ENCODE results near the gene G2E3. TPM values are rescaled to one million over a fixed set of nuclear protein-coding genes. Genes with fewer than 3 reads are reported as not detected.

The G2E3 gene
- total RNA-seq, 1 donor from 2014 or later: 7.6 TPM

GRCh38 chr14:30620178-30620577, 61.2 kb downstream of the G2E3 start:
- Histone ChIP-seq H3K27ac (replicated peaks) (no peak overlapping the region), H3K9me3 (replicated peaks) (no peaks in the 10 kb centered on the region), H3K4me3 (no peak overlapping the region), H3K27me3 (ENCODE audit: low read depth) (no peaks in the 10 kb centered on the region), H3K4me1 (peaks cover 43% of the 10 kb centered on the region), H3K36me3 (peaks cover 8% of the 10 kb centered on the region)
- intact Hi-C loops (cut with micrococcal nuclease): no loop called here
- TF ChIP-seq CTCF (IDR thresholded peaks at IDR 0.05; ENCODE audit: borderline replicate concordance): no peak
- no peak for DNase-seq

- peaks cover 55% of the 10 kb centered on the region for H3K4me1 ChIP-seq
- no peak for TF ChIP-seq CTCF (IDR thresholded peaks at IDR 0.05; ENCODE audit: borderline replicate concordance)
- H3K27ac ChIP-seq (replicated peaks): peak overlapping the region; percentile 88
- H3K36me3 ChIP-seq: peaks cover 1% of the 10 kb centered on the region
- DNase-seq: no peak
- no peaks in the 10 kb centered on the region for H3K9me3 ChIP-seq (replicated peaks)
- intact Hi-C loops (cut with micrococcal nuclease): no loop called here
- no peaks in the 10 kb centered on the region for H3K27me3 ChIP-seq (ENCODE audit: low read depth)
- peak overlapping the region; percentile 85 for H3K4me3 ChIP-seq
Measured at GRCh38 chr14:30621354-30621939, 62.5 kb downstream of the G2E3 start.

GRCh38 chr14:30621940-30622830, 63.2 kb downstream of the G2E3 start, which contains the start of gene SCFD1:
Gene SCFD1, plus strand, starts transcription at chr14:30622319. Its CDS starts 20 bp downstream, at chr14:30622339.
- H3K4me1 ChIP-seq: peaks cover 59% of the 10 kb centered on the region
- DNase-seq: peak; percentile 95
- no peaks in the 10 kb centered on the region for H3K9me3 ChIP-seq (replicated peaks)
- H3K4me3 ChIP-seq: peak within 1 kb of the TSS; percentile 85
- no peaks in the 10 kb centered on the region for H3K27me3 ChIP-seq (ENCODE audit: low read depth)
- intact Hi-C loops (cut with micrococcal nuclease): no loop called here
- H3K36me3 ChIP-seq: no peaks in the 10 kb centered on the region
- no peak for TF ChIP-seq CTCF (IDR thresholded peaks at IDR 0.05; ENCODE audit: borderline replicate concordance)
- peak within 1 kb of the TSS; percentile 88 for H3K27ac ChIP-seq (replicated peaks)

GRCh38 chr14:30623412-30624131, 64.6 kb downstream of the G2E3 start:
- Histone ChIP-seq H3K9me3 (replicated peaks) (no peaks in the 10 kb centered on the region), H3K4me1 (peaks cover 59% of the 10 kb centered on the region), H3K4me3 (peak overlapping the region; percentile 85), H3K27ac (replicated peaks) (no peak overlapping the region), H3K27me3 (ENCODE audit: low read depth) (no peaks in the 10 kb centered on the region), H3K36me3 (no peaks in the 10 kb centered on the region)
- DNase-seq: no peak
- intact Hi-C loops (cut with micrococcal nuclease): no loop called here
- TF ChIP-seq CTCF (IDR thresholded peaks at IDR 0.05; ENCODE audit: borderline replicate concordance): no peak

- H3K4me1 ChIP-seq: peaks cover 59% of the 10 kb centered on the region
Measured at GRCh38 chr14:30624132-30624423, 65.1 kb downstream of the G2E3 start.

More at GRCh38 chr14:30624132-30624423, 65.1 kb downstream of the G2E3 start:
- TF ChIP-seq CTCF (IDR thresholded peaks at IDR 0.05; ENCODE audit: borderline replicate concordance): no peak
- H3K27ac ChIP-seq (replicated peaks): no peak overlapping the region
- no peak overlapping the region for H3K4me3 ChIP-seq
- H3K9me3 ChIP-seq (replicated peaks): no peaks in the 10 kb centered on the region
- DNase-seq: no peak
- no peaks in the 10 kb centered on the region for H3K27me3 ChIP-seq (ENCODE audit: low read depth)
- intact Hi-C loops (cut with micrococcal nuclease): no loop called here
- H3K36me3 ChIP-seq: no peaks in the 10 kb centered on the region

All from left ventricle myocardium inferior (tissue), 1 donor.